GM12872 (cell line): Measurements from ENCODE around the gene ARHGAP26.

ENCODE experiments used
- TF ChIP-seq, protein P1 (sequence below): IDR thresholded peaks from 3 replicates; pipeline ENCODE4 v1.5.1; 2011; ENCODE audit warnings: low read depth, mild to moderate bottlenecking, low read length, moderate library complexity; ENCODE audit not compliant: insufficient read depth

The ARHGAP26 gene

GRCh38 chr5:143226361-143226760, 456.2 kb downstream of the ARHGAP26 start:
- TF ChIP-seq, protein P1, sequence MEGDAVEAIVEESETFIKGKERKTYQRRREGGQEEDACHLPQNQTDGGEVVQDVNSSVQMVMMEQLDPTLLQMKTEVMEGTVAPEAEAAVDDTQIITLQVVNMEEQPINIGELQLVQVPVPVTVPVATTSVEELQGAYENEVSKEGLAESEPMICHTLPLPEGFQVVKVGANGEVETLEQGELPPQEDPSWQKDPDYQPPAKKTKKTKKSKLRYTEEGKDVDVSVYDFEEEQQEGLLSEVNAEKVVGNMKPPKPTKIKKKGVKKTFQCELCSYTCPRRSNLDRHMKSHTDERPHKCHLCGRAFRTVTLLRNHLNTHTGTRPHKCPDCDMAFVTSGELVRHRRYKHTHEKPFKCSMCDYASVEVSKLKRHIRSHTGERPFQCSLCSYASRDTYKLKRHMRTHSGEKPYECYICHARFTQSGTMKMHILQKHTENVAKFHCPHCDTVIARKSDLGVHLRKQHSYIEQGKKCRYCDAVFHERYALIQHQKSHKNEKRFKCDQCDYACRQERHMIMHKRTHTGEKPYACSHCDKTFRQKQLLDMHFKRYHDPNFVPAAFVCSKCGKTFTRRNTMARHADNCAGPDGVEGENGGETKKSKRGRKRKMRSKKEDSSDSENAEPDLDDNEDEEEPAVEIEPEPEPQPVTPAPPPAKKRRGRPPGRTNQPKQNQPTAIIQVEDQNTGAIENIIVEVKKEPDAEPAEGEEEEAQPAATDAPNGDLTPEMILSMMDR = no peak

DNA sequence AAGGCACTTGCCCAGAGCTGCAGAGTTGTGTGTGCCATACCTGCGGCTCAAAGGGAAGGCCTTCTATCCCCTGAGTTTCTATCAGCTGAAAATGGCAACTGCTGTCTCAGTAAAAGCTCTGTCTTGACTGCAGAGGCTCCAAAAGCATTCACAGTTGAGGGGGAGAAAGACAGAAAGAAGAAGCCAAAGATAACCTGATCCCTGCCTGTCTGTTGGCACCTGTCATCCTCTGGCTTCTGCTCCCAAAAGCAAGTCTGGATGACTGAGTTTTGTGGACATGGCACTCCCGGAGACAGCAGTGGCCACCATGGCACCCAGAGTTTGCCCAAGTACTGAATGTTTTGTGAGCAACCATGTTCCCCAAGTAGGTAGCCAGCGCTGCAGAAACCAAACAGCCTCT, 456.7 kb downstream of the ARHGAP26 start:
- TF ChIP-seq, protein P1 = no peak

DNA sequence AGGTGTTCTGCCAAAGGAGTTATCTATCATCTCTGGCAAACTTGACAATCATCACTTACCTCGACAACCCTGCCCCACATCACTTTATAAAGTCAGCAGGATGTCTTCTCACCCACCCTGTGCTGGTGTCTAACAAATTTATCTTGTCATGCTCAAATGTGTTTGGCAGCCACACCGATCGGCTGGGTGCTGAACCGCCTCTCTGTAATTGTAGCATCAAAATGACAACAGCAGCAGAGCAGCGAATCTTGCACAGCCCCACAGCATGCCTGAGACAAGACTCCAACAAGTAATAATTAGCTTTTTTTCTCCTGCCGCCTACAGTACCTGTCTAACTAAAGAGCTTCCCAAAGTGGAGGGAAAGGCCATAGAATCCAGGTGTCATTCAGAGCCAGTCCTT, 457.1 kb downstream of the ARHGAP26 start:
- TF ChIP-seq, protein P1 = no peak

GRCh38 chr5:143228597-143229293, 458.6 kb downstream of the ARHGAP26 start:
- TF ChIP-seq, protein P1 = no peak

DNA sequence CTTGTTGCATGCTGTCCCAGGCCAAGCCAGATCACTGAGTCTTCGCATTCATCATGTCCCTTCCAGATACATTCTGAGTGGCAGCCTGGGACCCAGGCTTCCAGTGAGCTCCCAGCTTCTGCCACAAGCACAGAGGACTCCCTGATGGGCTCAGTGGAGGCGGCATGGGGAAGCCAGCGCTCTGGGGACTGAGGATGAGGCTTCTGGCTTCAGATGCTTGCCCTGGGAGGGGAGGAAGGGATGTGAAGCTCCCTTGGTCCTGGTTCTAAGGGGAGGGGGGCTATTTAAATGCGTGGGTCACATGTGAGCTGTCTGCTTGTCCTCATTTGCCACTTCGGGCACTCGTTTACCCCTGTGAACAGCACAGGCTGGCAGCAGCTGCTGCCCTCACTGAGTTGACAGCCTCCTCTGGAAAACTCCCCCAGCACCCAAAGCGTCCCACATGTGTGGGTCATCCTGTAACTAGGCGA, 459.3 kb downstream of the ARHGAP26 start:
- TF ChIP-seq, protein P1 = no peak

- TF ChIP-seq, protein P1 = no peak
These were observed 459.9 kb downstream of the ARHGAP26 start for GRCh38 chr5:143229896-143230675.

GRCh38 chr5:143230676-143230996, 460.5 kb downstream of the ARHGAP26 start:
- TF ChIP-seq, protein P1 = no peak
